IgD-negative memory B cell (primary cell): ENCODE results near the gene VEGFC. TPM values are rescaled to one million over a fixed set of nuclear protein-coding genes. Genes with fewer than 3 reads are reported as not detected.

Experiments
- H3K27ac Mint-ChIP-seq, 3 donors: one replicate each; pipeline ENCODE4 v1.8.0; 2020 to 2022; ENCODE audit warnings: mild to moderate bottlenecking in 3 of 3, mixed read lengths in 3 of 3, moderate library complexity in 1 of 3
- H3K27me3 Mint-ChIP-seq: one replicate; pipeline ENCODE4 v1.8.0; 2021; ENCODE audit warnings: mixed read lengths
- H3K36me3 Mint-ChIP-seq: one replicate; pipeline ENCODE4 v1.8.0; 2020; ENCODE audit warnings: mild to moderate bottlenecking, mixed read lengths
- H3K4me1 Mint-ChIP-seq, 3 donors: one replicate each; pipeline ENCODE4 v1.8.0; 2020 to 2022; ENCODE audit warnings: mixed read lengths in 3 of 3, mild to moderate bottlenecking in 1 of 3
- H3K4me3 Mint-ChIP-seq, 4 donors: one replicate each; pipeline ENCODE4 v1.8.0; 2020 to 2022; ENCODE audit warnings: mild to moderate bottlenecking in 4 of 4, mixed read lengths in 4 of 4, moderate library complexity in 3 of 4
- H3K9me3 Mint-ChIP-seq, 3 donors: one replicate each; pipeline ENCODE4 v1.8.0; 2020 to 2021; ENCODE audit warnings: mixed read lengths in 3 of 3, mild to moderate bottlenecking in 1 of 3
- polyA plus RNA-seq: library from polyadenylated mRNA; unstranded; fragments of 300-500 nt; fragmentation: Illumina TruSeq; gene quantifications from one replicate; pipeline ENCODE4 v1.2.3, GENCODE V29; 2021

Gene VEGFC
- polyA plus RNA-seq, 1 donor from 2014 or later = not detected

DNA sequence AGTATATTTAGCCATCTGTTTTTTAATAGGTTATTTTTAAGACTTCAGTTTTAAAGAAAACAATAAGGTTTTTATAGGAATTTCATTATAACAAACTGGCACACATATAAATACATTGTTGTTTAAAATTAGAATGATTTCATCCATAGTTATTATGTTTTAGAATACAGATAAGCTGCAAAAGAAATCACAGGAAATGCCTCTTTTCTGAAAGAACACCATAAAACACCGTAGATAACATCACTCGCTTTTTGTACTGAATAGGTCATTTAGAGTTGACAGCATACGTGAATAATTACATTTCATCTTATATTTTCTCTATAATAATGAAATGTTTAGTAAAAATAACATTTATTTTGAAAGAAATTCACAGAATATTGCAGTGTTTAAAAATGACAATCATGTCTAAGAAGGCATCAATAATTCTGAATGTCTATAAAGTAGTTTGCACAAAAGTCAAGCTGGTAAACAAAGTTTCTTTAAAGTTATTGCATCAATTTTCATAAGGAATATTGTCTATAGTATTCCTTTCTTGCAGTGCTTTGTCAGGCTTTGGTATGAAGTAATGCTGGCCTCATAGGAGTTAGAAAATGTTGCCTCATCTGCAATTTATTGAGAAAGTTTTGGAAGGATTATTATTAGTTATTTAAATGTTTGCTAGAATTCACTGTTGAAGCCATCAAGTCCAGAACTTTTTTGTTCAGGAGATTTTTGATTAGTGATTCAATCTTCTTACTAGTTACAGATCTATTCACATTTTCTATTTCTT lies 17.9 kb upstream of the VEGFC start:
- no peaks in the 10 kb centered on the region for H3K4me1 Mint-ChIP-seq
- no peak overlapping the region for H3K4me3 Mint-ChIP-seq
- peaks cover 5 to 16% (median 11%) of the 10 kb centered on the region in 3 donors for H3K9me3 Mint-ChIP-seq
- peaks cover 2% of the 10 kb centered on the region for H3K27me3 Mint-ChIP-seq
- no peak overlapping the region for H3K27ac Mint-ChIP-seq
- H3K36me3 Mint-ChIP-seq = no peaks in the 10 kb centered on the region

DNA sequence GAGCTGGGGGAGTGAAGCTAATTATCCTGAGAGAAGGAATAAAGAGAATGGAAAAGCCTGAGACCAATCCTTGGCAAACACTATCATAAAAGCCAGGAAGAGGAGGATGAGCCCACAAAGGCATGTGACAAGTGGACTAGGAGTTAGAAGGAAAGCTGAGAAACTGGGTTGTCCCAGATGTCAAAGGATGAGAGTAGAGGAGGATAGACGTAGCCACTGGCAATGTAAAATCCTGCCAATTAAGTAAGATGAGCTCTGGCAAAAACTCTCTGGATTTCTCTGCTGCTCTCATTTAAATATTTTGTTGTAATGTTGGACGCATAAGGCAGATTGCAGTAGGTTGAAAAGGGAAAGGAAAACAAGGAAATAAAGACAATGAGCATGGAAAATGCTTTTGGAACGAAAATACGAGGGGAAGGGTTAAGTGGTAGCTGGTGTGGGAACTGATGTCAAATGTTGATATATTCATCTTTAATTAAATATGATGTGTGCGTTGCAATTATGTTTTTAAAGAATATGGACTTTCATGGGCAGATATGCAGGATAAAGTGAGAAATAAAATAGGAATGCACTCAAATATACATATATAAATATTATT lies 14.2 kb upstream of the VEGFC start:
- H3K4me3 Mint-ChIP-seq = no peak overlapping the region
- H3K27me3 Mint-ChIP-seq = peaks cover 2% of the 10 kb centered on the region
- no peaks in the 10 kb centered on the region for H3K4me1 Mint-ChIP-seq
- no peak overlapping the region for H3K27ac Mint-ChIP-seq
- H3K9me3 Mint-ChIP-seq = peaks cover 8 to 16% (median 8%) of the 10 kb centered on the region in 3 donors
- no peaks in the 10 kb centered on the region for H3K36me3 Mint-ChIP-seq

DNA sequence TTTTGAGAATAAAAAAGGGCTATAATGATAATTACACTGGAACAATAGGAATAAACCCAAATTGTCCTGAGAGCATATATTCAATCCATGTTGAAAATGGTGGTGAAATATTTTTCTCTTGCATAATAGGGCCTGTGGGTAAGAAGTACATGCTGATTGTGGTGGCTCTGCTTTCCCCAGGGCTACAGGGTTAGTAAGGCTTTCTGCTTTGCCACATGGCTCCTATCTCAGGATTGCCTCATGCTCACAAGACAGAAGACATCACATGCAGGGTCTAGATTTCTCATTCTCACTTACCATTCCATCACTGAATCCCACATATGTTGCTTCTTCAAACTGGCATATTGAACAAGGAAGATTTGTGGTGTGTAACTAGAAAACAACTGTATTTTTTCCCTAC lies 12.4 kb upstream of the VEGFC start:
- H3K36me3 Mint-ChIP-seq = no peaks in the 10 kb centered on the region
- peaks cover 8 to 16% (median 8%) of the 10 kb centered on the region in 3 donors for H3K9me3 Mint-ChIP-seq
- H3K4me1 Mint-ChIP-seq = no peaks in the 10 kb centered on the region
- no peaks in the 10 kb centered on the region for H3K27me3 Mint-ChIP-seq
- peak overlapping the region in 1 of 3 donors; percentile 27 for H3K27ac Mint-ChIP-seq
- H3K4me3 Mint-ChIP-seq = no peak overlapping the region

DNA sequence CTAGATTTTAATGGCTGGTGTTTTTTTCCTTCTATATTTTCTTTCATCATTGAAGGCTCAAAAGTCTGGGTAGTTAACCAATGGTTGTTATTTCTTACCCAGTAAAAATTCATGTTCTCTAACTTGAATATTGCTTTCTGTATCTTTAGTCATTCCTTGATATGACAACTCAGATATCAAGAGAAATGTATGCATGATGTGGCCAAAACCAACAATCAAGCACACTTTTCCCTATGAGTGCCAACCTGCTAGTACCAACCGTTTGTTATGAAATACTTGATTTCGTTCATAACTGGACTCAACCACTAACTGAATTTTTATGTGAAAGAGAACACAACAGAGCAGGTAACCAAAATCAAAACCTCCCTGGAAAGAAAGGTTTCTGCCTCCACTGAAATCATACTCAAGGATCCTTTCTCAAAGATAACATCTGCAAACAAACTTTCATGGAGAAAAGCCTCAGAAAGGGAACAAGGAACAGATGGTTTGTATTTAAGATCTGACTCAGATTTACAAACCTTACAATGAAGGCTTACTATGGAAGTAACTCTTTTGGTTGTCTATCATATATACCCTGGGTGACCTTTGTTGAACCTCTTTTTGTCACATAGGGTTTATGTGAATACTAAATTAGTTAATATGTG lies 8.3 kb upstream of the VEGFC start:
- H3K27me3 Mint-ChIP-seq = no peaks in the 10 kb centered on the region
- peaks cover 0 to 3% (median 3%) of the 10 kb centered on the region in 3 donors for H3K9me3 Mint-ChIP-seq
- H3K4me1 Mint-ChIP-seq = no peaks in the 10 kb centered on the region
- no peak overlapping the region for H3K4me3 Mint-ChIP-seq
- H3K27ac Mint-ChIP-seq = no peak overlapping the region
- H3K36me3 Mint-ChIP-seq = no peaks in the 10 kb centered on the region

DNA sequence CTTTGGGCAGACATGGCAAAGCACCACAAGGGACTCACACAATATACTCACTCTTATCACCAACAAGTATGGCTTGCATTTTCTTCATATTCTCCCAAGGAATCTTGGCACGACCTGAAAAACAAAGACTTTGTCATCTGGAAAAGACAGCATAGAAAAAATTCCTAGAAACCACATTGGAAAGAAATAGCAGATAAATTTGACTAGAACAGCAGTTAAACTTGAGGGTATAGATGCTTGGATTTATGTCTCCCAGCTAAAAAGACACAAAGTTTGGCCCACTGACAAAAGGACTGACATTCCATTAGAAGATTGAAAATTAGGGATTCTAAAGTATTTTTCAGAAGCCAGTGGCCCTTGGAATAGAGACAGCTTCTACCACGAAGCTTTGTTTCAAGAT lies 6.9 kb upstream of the VEGFC start:
- H3K4me3 Mint-ChIP-seq = no peak overlapping the region
- H3K36me3 Mint-ChIP-seq = no peaks in the 10 kb centered on the region
- no peaks in the 10 kb centered on the region for H3K4me1 Mint-ChIP-seq
- H3K27ac Mint-ChIP-seq = no peak overlapping the region
- peaks cover 3% of the 10 kb centered on the region for H3K27me3 Mint-ChIP-seq
- peaks cover 0 to 3% (median 3%) of the 10 kb centered on the region in 3 donors for H3K9me3 Mint-ChIP-seq

DNA sequence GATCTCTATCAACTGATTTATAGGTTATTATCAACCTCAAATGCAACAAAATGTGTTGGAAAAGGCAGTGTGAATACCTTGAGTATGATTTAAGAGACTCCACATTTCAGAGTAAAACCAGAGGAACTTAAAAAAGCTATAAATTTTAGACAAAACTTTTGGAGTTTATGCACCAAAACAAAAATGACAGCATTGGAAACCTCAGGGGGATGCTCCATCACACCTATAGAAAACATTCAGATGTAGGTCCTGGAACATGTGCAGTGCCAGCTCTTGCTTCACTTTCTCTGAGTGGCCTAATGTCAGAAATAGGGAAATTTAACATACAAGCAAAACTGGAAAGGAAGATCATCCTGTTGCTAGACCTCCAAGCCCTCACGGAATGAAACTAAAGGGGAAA lies 5.8 kb upstream of the VEGFC start:
- no peaks in the 10 kb centered on the region for H3K36me3 Mint-ChIP-seq
- H3K27ac Mint-ChIP-seq = no peak overlapping the region
- H3K4me3 Mint-ChIP-seq = no peak overlapping the region
- peaks cover 9% of the 10 kb centered on the region for H3K27me3 Mint-ChIP-seq
- no peaks in the 10 kb centered on the region for H3K4me1 Mint-ChIP-seq
- H3K9me3 Mint-ChIP-seq = peaks cover 0 to 3% (median 3%) of the 10 kb centered on the region in 3 donors

DNA sequence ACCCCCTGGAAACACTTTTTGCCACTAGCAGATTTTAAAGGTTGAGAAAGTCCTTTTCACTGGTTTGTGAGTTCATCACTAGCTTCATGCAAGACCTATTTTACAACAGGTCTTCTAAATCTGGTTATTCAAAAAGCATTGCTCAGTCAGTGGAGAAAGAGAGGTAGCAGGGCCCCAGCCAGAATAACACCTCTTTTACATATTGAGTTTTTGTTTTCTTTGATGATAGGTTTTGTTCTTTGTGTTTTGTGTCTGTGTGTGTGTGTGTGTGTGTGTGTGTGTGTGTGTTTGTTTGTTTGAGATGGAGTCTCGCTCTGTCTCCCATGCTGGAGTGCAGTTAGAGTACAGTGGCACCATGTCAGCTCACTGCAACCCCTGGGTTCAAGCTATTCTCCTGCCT lies 2.7 kb upstream of the VEGFC start:
- Mint-ChIP-seq H3K4me3 (peak overlapping the region in 1 of 4 donors; percentile 3), H3K4me1 (peaks cover 0 to 6% (median 1%) of the 10 kb centered on the region in 3 donors), H3K9me3 (peaks cover 0 to 3% (median 3%) of the 10 kb centered on the region in 3 donors), H3K27ac (no peak overlapping the region), H3K36me3 (no peaks in the 10 kb centered on the region), H3K27me3 (peaks cover 27% of the 10 kb centered on the region)

DNA sequence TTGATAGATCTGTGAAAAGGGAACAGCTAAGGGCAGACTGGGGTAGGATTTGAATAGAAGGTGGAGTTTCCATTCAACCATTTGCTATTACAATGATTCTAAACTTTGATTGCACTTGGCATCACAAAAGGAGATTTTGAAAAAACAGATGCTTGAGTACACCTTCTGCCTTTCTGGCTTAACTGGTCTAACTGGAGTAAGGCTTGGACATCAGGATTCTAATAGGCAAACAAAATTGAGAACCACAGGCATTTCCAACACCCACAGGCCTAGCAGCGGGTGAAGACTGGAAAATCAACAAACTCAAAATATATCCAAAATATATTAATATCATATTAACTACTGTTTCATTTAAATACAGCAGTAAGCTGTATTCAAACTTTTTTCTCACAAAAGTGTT lies 1.9 kb upstream of the VEGFC start:
- no peak overlapping the region for H3K27ac Mint-ChIP-seq
- H3K4me1 Mint-ChIP-seq = peaks cover 0 to 6% (median 3%) of the 10 kb centered on the region in 3 donors
- peaks cover 0 to 3% (median 3%) of the 10 kb centered on the region in 3 donors for H3K9me3 Mint-ChIP-seq
- H3K36me3 Mint-ChIP-seq = no peaks in the 10 kb centered on the region
- H3K4me3 Mint-ChIP-seq = peak overlapping the region in 1 of 4 donors; percentile 22
- H3K27me3 Mint-ChIP-seq = peaks cover 32% of the 10 kb centered on the region

DNA sequence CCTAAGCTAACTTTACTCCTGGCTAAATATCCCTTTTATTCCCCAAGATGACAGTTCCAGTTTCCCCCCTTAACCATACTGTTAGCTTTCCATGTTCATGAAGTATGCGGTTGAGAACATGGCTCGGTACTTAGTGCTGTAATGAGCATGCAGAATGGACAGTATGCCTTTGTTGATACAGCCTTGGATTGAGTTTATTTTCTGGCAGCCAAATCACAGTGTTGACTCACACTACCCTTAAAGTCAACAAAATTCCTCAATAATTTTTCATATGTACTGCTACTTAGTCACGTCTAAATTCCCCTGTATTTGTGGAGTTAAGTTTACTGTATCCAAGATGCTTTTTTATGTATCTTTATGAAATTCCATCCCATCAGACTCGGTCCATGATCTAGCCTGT lies 1.4 kb upstream of the VEGFC start:
- Mint-ChIP-seq H3K9me3 (peaks cover 0 to 3% (median 3%) of the 10 kb centered on the region in 3 donors), H3K27ac (no peak overlapping the region), H3K4me1 (peaks cover 0 to 6% (median 3%) of the 10 kb centered on the region in 3 donors), H3K27me3 (peaks cover 32% of the 10 kb centered on the region), H3K36me3 (no peaks in the 10 kb centered on the region), H3K4me3 (no peak overlapping the region)

DNA sequence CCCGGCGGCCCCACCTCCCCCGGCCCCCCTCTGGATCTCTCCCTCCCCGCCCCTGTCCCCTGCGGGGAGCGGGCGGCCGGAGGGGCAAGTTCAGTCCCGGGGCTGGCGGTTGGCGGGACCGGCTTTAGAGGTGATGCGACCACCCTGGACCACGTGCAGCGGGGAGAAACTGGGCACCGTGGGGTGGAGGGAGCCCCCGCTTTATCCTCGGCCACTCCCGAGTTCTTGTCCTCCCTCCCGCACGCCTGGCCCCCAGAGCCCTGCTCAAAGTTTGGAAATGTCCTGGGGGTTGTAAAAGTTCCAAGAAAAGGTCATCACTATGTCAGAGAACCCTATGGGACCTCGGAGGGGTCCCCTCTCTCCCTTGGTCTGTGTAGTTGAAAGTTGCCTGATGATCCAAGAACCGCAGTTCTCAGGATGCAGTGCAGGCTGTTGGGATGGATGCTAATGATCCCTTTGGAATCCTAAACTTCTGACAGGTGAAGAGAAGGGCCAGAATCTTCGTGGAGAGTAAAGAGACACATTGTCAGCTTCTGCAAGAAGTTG lies 411 bp upstream of the VEGFC start:
- Mint-ChIP-seq H3K27ac (no peak overlapping the region), H3K27me3 (peaks cover 32% of the 10 kb centered on the region), H3K4me3 (peak overlapping the region in 1 of 4 donors; percentile 85), H3K4me1 (peaks cover 0 to 6% (median 3%) of the 10 kb centered on the region in 3 donors), H3K9me3 (peaks cover 0 to 3% (median 0%) of the 10 kb centered on the region in 3 donors), H3K36me3 (no peaks in the 10 kb centered on the region)

DNA sequence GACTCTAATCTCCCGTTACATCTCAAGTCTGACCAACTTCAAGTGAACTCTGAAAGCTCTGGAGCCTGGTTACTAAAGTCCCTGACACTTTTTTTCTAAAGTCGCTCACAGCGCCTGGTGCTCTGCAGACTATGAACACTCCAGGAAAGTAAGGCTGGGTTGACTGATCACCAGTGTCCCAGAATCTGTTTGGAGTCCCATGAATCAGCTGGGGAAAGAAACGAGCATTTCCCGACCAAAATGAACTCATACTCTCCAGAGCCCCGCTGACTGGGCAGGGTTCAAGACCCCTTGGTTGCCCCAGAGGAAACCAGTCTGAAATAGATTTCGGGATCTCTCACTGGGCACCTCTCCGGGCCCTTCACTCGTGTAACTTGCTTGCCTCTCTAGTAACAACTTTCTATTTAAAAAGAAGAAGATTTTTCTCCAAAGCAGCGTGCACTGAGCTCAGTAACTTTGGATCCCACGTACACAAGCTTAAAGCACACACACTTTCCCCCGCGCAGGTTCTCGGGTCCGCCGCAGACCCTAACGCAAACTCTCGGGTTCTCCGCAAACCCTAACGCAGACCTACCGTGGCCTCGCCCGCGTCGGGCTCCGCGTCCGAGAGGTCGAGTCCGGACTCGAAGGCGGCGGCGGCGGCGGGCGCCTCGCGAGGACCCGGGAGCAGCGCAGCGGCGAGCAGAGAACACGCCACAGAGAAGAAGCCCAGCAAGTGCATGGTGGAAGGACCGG lies 964 bp downstream of the VEGFC start:
- Mint-ChIP-seq H3K27me3 (peaks cover 32% of the 10 kb centered on the region), H3K27ac (no peak overlapping the region), H3K36me3 (no peaks in the 10 kb centered on the region), H3K9me3 (peaks cover 0 to 3% (median 0%) of the 10 kb centered on the region in 3 donors), H3K4me3 (peak overlapping the region in 1 of 4 donors; percentile 49), H3K4me1 (peaks cover 0 to 6% (median 3%) of the 10 kb centered on the region in 3 donors)

DNA sequence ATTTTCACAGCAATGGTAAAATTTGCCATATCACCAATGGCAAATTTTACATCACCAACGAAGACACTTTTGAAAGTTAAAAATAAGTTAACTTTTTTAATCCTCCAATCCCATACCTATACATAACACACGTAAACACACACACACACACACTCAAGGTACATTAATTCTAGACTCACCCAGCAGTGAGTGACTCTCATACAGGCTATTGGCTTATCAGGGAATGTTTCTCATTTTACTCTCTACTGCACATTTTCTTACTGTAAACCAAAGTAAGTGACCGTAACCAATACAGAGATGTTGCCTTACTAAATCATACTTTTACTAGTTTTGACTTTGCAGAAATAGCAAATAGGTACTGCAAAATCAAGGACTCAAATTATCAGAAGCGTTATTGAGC lies 2.3 kb downstream of the VEGFC start:
- Mint-ChIP-seq H3K9me3 (peaks cover 0 to 2% (median 1%) of the 10 kb centered on the region in 3 donors), H3K27ac (no peak overlapping the region), H3K27me3 (peaks cover 33% of the 10 kb centered on the region), H3K36me3 (no peaks in the 10 kb centered on the region), H3K4me1 (peaks cover 0 to 6% (median 3%) of the 10 kb centered on the region in 3 donors), H3K4me3 (no peak overlapping the region)

DNA sequence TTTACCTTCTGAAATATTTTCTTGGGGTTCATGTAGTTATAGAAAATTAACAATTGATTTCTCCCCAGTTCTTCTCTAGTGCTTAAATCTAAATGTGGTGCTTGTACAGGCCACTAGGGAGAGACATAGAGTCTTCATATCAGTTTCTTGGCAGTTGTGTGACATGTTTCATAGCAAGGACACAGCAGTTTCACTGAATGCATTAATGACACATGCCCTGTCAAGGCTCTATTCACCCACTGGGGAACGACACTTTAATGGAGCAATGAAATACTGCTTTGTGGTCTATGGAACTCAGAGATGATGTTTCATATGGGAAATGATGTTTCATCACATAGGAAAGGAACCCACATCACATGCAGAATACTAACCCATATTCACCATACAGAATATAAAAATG lies 2.8 kb downstream of the VEGFC start:
- H3K36me3 Mint-ChIP-seq = no peaks in the 10 kb centered on the region
- peaks cover 30% of the 10 kb centered on the region for H3K27me3 Mint-ChIP-seq
- H3K9me3 Mint-ChIP-seq = peaks cover 0 to 1% (median 0%) of the 10 kb centered on the region in 3 donors
- no peak overlapping the region for H3K27ac Mint-ChIP-seq
- H3K4me3 Mint-ChIP-seq = no peak overlapping the region
- peaks cover 0 to 6% (median 3%) of the 10 kb centered on the region in 3 donors for H3K4me1 Mint-ChIP-seq

DNA sequence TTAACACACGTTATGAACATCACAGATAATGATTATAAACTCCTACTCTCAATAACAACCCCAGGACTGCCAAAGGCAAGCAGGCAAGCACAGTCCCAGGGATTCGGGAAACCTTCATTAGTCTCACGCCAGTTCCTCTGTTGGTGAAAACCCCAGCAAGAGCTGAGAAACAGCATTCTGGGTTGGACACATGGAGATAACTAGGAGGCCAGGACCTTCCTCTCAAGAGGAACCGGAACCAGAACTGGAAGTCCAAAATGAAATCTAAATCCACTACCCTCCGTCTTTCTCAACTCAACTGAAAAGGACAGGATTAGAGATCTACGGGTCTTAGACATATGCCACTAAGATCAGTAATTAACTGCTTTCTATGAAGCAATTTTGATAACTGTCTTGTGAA lies 3.8 kb downstream of the VEGFC start:
- Mint-ChIP-seq H3K27me3 (peaks cover 29% of the 10 kb centered on the region), H3K4me1 (peaks cover 0 to 6% (median 3%) of the 10 kb centered on the region in 3 donors), H3K9me3 (peaks cover 0 to 1% (median 0%) of the 10 kb centered on the region in 3 donors), H3K36me3 (no peaks in the 10 kb centered on the region), H3K27ac (no peak overlapping the region), H3K4me3 (no peak overlapping the region)
